HG03139 (cell line): Measurements from ENCODE around the gene FERMT1.
A peak's percentile ranks its signal among the peaks of the same experiment; 100 is the strongest.

Source experiments
- ATAC-seq: cut with Tn5 transposase; IDR thresholded peaks from one replicate; pipeline ENCODE4 v1.9.1; 2021; ENCODE audit not compliant: unreplicated experiment

The FERMT1 gene

DNA sequence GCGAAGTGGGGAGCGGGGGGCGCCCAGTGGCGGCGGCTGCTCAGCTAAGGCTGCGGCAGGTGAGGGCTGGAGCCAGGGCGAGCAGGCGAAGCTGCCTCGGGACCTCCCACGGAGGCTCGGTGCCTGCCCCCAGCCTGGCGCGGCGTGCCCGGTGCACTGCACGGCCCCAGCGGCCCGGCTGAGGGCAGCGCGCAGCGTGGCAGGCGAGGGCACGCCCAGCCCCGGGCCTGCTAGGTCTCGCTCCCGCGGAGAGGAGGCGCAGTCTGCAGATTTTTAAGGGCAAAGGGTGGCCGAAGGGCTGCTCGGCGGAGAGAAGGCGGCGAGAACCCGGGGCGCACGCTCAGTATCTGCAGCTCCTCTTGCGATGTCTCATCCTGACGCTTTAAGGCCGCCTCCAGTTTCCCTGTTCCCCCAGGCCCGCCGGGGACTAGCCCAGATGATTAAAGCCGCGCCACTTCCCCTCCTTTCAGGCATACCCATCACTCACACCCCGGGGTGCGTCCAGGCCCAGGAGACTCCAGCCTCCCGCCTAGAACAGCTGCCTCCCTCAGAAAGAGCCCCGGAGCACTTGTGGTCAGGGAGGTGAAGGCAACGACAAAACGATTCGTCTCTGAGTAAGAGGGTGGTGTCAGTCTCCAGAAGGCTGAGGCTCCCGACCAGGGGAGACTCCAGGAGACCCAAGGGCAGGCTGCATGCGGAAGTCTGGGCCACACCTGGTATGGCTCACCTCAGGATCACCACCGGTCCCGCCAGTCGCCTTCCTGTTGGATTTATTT, at the start of gene FERMT1:
Gene FERMT1 (minus strand): TSS at position 158 of the 776 bp plus-strand sequence. CDS start 3,476 bp downstream, outside the sequence.
- peak; percentile 61 for ATAC-seq

- ATAC-seq, result no peak
Observed at GRCh38 chr20:6169251-6169650, 46.4 kb upstream of the FERMT1 start.

DNA sequence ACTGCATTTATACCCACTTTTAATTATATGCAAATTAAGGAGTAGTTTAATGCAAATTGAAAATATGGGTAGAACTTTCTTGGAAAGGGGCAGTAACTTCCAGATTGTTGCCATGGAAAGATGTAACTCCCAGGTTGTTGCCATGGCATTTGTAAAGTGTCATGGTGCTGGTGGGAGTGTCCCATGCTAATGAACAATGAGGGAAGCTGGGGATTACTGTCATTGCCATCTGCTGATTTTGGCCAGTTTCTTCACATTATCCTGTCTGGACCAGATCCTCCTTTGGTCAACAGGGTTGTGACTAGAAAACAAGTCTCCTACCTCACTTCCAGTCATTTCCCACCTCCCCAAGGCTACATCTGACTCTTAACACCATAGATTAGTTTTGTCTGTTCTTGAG, 45.4 kb upstream of the FERMT1 start:
- ATAC-seq, result no peak

DNA sequence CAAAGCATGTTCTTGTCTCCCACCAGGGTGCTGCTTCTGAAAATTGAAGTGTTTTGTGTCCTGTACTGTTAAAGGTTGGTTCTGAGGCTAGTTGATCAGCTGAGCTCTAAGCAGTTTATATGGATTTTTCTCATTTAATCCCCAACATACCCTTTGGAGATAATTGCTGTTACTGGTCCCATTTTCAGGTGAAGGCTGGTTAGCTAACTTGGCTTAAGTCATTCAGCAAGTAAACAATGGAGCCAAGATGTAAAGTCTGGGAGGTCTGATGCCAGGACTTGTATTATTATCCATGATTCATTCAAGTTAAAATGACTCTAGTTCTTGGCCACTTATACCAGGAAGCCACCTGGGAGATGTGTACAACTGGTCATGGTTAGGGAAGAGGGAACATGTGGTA, 42.5 kb upstream of the FERMT1 start:
- ATAC-seq, result no peak

GRCh38 chr20:6164421-6165341, 41.9 kb upstream of the FERMT1 start:
- ATAC-seq, result no peak

GRCh38 chr20:6160736-6161135, 37.9 kb upstream of the FERMT1 start:
- no peak for ATAC-seq

- ATAC-seq, result no peak
Observed at GRCh38 chr20:6157345-6157744, 34.5 kb upstream of the FERMT1 start.

DNA sequence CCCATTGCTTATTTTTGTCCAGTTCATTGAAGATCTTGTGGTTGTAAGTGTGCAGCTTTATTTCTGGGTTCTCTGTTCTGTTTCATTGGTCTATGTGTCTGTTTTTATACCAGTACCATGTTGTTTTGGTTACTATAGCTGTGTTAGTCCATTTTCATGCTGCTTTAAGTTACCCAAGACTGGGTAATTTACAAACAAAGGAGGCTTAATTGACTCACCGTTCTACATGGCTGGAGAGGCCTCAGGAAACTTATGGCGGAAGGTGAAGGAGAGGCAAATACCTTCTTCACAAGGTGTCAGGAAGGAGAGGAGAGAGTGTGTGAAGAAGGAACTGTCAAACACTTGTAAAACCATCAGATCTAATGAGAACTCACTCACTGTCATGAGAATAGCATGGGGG, 29.9 kb upstream of the FERMT1 start:
- no peak for ATAC-seq

DNA sequence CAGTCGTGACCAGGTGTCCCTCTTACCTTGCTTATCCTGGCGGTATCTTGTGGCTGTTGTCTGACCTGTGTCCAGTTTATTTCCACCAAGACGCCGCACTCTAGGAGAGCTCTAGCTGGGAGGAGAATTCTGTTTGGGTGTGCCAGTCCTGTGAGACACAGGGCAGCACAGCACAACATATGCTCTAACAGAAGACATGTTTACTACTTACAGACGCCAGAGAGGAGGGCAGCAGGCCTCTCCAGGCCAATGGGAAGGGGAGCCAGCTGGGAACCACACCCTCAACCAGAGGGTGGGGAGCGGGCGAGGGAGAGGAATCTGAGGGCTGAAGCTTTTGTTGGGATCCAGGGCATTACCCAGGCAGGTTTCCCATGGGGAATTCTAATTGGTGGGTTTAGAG, 25.2 kb upstream of the FERMT1 start:
- ATAC-seq, result no peak

- ATAC-seq, result no peak
Observed at GRCh38 chr20:6142348-6142993, 19.6 kb upstream of the FERMT1 start.

GRCh38 chr20:6140947-6141346, 18.1 kb upstream of the FERMT1 start:
- ATAC-seq, result no peak

GRCh38 chr20:6135347-6135746, 12.5 kb upstream of the FERMT1 start:
- ATAC-seq, result no peak

DNA sequence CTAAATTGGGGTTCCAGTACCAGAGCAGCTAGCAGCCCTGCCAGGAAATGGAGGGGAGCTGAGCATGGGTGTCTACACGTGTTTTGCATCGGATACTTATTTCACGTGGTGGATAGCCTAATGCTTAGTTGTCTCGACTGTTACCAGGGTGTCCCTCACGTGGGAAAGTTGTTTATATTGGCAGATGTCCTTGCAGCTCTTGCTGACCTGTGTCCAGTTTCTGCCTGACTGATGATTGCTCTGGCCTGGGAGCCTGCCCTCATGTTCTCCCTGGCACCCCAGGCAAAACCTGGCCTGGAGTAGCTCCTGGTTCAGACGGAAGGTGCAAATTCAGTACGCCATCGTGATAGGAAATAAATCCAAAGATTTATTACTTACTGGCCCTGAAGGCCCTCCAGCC, 11.8 kb upstream of the FERMT1 start:
- ATAC-seq, result no peak

DNA sequence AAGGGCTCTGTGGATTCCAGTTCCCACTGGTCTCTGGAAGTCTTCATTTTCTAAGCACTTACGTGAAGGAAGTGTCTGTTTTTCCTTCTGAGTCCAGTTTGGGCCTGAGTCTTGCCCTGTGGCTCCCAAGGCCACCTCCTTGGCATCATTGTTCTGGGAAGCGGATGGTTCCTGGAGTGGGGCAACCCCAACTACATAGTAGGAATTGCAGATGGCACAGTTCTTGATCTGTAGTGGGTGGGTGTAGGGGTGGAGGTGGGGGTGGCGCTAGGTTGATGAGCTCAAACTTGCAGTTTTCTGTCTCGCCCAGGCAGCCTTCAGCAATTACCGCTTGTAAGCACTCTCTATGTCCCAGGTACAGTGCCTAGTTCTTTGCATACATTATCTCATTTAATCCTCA, 7.2 kb upstream of the FERMT1 start:
- ATAC-seq, result no peak

DNA sequence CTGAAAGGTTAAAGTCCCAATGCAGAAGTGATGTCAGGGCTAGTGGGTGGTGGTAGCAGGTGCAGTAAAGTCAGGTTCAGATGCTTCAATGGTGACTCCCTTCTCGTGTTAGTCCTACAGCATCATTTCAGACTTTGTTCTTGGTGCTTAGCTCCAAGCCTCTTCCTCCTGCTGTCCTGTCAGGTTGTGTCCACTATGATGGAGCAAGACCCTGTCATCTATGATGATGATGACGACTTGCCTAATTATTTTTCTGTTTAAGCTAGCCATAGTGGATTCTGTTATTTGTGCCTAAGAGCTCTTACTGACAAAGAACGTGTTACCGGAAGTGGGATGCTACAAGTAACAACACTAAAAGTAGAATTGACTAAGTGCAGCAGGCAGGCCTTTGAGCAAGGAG, 5.0 kb upstream of the FERMT1 start:
- ATAC-seq, result no peak

DNA sequence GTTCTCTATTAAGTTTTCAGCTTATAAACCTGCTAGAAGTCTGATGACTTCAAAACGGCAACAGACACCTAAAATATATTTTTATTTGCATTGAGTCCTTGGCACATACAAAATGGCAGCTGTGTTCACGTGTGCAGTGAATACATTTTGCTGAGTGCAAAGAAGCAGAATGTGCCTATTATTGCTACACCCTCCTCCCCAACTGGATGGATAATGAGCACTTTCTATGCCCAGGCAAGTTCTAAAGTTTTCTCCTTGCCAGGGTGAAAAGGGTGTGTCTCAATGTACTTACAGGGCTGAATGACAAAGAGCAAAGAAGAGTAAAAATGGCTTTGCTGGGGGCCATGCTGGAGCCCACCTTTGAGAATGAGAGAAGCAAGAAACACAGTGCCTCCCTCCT, 4.0 kb upstream of the FERMT1 start:
- no peak for ATAC-seq

GRCh38 chr20:6123649-6124014, 802 bp upstream of the FERMT1 start:
- ATAC-seq, result no peak

- peak; percentile 34 for ATAC-seq
Observed at GRCh38 chr20:6122111-6122872, 538 bp downstream of the FERMT1 start.

- no peak for ATAC-seq
Observed at GRCh38 chr20:6121504-6121903, 1.3 kb downstream of the FERMT1 start.

GRCh38 chr20:6120491-6120988, 2.3 kb downstream of the FERMT1 start:
- ATAC-seq, result no peak

GRCh38 chr20:6116758-6117157, 6.1 kb downstream of the FERMT1 start:
- ATAC-seq, result no peak
